Tibial artery (tissue), 4 donors: ENCODE results near the gene ROBO2.

Source experiments
- DNase-seq, 2 donors: peaks; one replicate each; pipeline ENCODE4 v3.0.0-alpha.2; 2019
- H3K27ac ChIP-seq, 2 donors: fragments of 200-600 bp; sonication (generic) in 1 of 2; 1 replicate in 1 of 2; 2 replicates in 1 of 2; pipeline ENCODE4 v1.5.1; 2018 to 2019; ENCODE audit warnings: mild to moderate bottlenecking in 1 of 2
- H3K27me3 ChIP-seq, 2 donors: fragments of 200-600 bp; sonication (generic) in 1 of 2; one replicate each; pipeline versions ENCODE4 v1.5.1 to v1.6.0; 2016 to 2019
- H3K36me3 ChIP-seq, 3 donors: fragments of 200-600 bp; sonication (generic) in 2 of 3; one replicate each; pipeline ENCODE4 v1.5.1; 2016 to 2019; ENCODE audit warnings: mild to moderate bottlenecking in 2 of 3
- H3K4me1 ChIP-seq, 4 donors: fragments of 200-600 bp; sonication (generic) in 2 of 4; 1 replicate in 3 of 4; 2 replicates in 1 of 4; pipeline ENCODE4 v1.5.1; 2016 to 2019
- H3K4me3 ChIP-seq, 2 donors: fragments of 200-600 bp; sonication (generic) in 1 of 2; 1 replicate in 1 of 2; 2 replicates in 1 of 2; pipeline ENCODE4 v1.5.1; 2018 to 2019; ENCODE audit warnings: mild to moderate bottlenecking in 2 of 2
- H3K9me3 ChIP-seq, 3 donors: fragments of 200-600 bp; sonication (generic) in 1 of 3; one replicate each; pipeline ENCODE4 v1.5.1; 2016 to 2019
- CTCF ChIP-seq, 2 experiments: fragments of 200-600 bp in 1 of 2; fragments of 450-650 bp in 1 of 2; IDR thresholded peaks; one replicate each; pipeline ENCODE4 v1.5.1; 2017 to 2019; ENCODE audit warnings: antibody characterized with exemption in 2 of 2, mild to moderate bottlenecking in 1 of 2, moderate library complexity in 1 of 2
- intact Hi-C: fragments of 100-400 bp; cut with DNase I; formaldehyde crosslinking; loops from one replicate; pipeline ENCODE4 v1.15.0; 2023; ENCODE audit warnings: low total_unique reads

Gene ROBO2

GRCh38 chr3:77489216-77489615, 449.3 kb downstream of the ROBO2 start:
- H3K4me3 ChIP-seq: no peak overlapping the region
- H3K4me1 ChIP-seq: no peaks in the 10 kb centered on the region
- no peak overlapping the region for H3K27ac ChIP-seq
- intact Hi-C loops: no loop called here
- no peak for TF ChIP-seq CTCF (IDR thresholded peaks at IDR 0.05)
- peaks cover 0 to 7% (median 4%) of the 10 kb centered on the region in 3 donors for H3K9me3 ChIP-seq
- DNase-seq: no peak
- no peaks in the 10 kb centered on the region for H3K36me3 ChIP-seq
- no peaks in the 10 kb centered on the region for H3K27me3 ChIP-seq

DNA sequence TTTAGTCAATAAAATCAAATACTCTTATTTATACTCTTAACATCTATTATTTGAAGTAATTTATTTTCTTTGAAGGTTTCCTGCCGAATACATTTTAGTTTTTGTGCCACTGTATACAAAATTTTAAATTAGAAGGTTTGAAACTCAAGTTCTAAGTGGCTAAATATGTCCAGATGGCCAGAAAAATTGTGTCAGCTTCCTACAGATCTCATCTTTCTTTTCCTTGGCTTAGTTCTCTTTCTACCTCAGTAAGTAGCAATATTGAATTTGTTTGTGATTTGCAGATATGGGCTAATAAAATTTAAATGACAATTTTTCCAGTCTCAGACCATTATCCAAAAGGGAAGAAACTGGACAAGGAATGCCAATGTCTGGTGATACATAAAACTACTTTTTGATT, 452.1 kb downstream of the ROBO2 start:
- TF ChIP-seq CTCF (IDR thresholded peaks at IDR 0.05): no peak
- Histone ChIP-seq H3K27ac (no peak overlapping the region), H3K9me3 (no peaks in the 10 kb centered on the region), H3K27me3 (no peaks in the 10 kb centered on the region), H3K36me3 (no peaks in the 10 kb centered on the region), H3K4me3 (no peak overlapping the region), H3K4me1 (no peaks in the 10 kb centered on the region)
- DNase-seq: no peak
- intact Hi-C loops: no loop called here

- no peak for TF ChIP-seq CTCF (IDR thresholded peaks at IDR 0.05)
- no peak overlapping the region for H3K4me3 ChIP-seq
- H3K9me3 ChIP-seq: no peaks in the 10 kb centered on the region
- no peaks in the 10 kb centered on the region for H3K27me3 ChIP-seq
- intact Hi-C loops: no loop called here
- H3K4me1 ChIP-seq: no peaks in the 10 kb centered on the region
- DNase-seq: no peak
- H3K27ac ChIP-seq: no peak overlapping the region
- no peaks in the 10 kb centered on the region for H3K36me3 ChIP-seq
Measured at GRCh38 chr3:77500721-77501120, 460.8 kb downstream of the ROBO2 start.

DNA sequence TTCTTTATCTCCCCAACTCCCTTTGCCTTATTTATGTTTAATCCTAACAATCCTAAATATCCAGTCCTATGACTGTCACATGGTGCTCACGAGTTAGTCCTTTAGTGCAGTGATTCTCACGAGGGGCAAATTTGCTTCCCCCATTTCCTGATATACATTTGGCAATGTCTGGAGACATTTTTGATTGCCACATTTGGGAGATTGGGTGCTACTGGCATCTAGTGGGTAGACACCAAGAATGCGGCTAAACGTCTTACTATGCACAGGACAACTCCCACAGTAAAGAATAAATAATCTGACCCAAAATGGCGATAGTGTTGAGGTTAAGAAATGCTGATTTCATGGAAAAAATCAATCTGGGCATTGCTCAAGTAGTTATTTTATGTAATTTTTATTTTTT, 466.5 kb downstream of the ROBO2 start:
- no peak overlapping the region for H3K4me3 ChIP-seq
- H3K9me3 ChIP-seq: no peaks in the 10 kb centered on the region
- H3K4me1 ChIP-seq: no peaks in the 10 kb centered on the region
- no peaks in the 10 kb centered on the region for H3K36me3 ChIP-seq
- H3K27ac ChIP-seq: no peak overlapping the region
- intact Hi-C loops: no loop called here
- DNase-seq: no peak
- no peaks in the 10 kb centered on the region for H3K27me3 ChIP-seq
- TF ChIP-seq CTCF (IDR thresholded peaks at IDR 0.05): no peak

- no peak for TF ChIP-seq CTCF (IDR thresholded peaks at IDR 0.05)
- DNase-seq: no peak
- intact Hi-C loops: no loop called here
- Histone ChIP-seq H3K36me3 (no peaks in the 10 kb centered on the region), H3K4me3 (no peak overlapping the region), H3K27ac (no peak overlapping the region), H3K27me3 (no peaks in the 10 kb centered on the region), H3K4me1 (no peaks in the 10 kb centered on the region), H3K9me3 (no peaks in the 10 kb centered on the region)
Measured at GRCh38 chr3:77513542-77513941, 473.6 kb downstream of the ROBO2 start.

DNA sequence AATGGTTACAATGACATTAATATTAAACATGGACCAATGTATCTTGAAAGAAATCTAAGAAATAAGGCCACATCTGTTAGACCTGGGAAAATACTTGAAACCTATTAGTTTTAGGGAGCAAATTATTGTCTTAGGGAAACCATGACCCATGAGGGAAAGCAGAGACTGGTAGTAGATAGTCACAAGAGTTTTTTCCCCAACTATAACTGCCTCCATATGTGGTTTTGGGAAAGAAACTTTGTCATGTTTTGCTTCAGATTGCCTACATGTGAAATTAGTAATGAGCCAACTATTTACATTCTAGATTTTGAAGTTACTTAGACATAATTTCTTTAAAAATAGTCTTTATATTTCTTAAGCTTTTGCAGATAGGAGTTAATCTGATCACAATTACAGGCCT, 474.9 kb downstream of the ROBO2 start:
- Histone ChIP-seq H3K36me3 (no peaks in the 10 kb centered on the region), H3K4me3 (no peak overlapping the region), H3K4me1 (no peaks in the 10 kb centered on the region), H3K27ac (no peak overlapping the region), H3K27me3 (no peaks in the 10 kb centered on the region), H3K9me3 (no peaks in the 10 kb centered on the region)
- no peak for TF ChIP-seq CTCF (IDR thresholded peaks at IDR 0.05)
- no peak for DNase-seq
- intact Hi-C loops: no loop called here
